COLO668 (cell line): ENCODE data around the gene ZDHHC14.

Source experiments
- DNase-seq: peaks from one replicate; lab custom pipeline; 2025; ENCODE audit not compliant: unreplicated experiment; lab: John Stamatoyannopoulos, UW

The ZDHHC14 gene

DNA sequence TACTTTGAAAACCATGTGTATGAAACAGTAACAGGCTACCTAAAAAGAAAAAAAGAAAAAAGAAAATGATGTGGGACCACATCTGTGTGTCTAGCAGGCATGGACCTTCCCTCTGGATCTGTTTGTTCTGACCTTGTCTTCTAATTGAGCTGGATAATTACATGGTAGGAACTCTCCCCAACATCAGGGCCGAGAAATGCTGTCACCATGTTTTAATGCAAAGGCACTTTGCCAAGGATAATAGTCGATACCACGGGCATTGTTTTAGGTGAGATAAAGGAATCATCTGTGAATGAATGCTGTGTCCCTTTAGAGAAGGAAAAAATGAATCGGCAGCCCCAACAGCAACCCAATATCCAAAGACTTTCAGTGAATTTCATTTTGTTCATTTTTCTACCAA, 149.1 kb downstream of the ZDHHC14 start:
- no peak for DNase-seq

DNA sequence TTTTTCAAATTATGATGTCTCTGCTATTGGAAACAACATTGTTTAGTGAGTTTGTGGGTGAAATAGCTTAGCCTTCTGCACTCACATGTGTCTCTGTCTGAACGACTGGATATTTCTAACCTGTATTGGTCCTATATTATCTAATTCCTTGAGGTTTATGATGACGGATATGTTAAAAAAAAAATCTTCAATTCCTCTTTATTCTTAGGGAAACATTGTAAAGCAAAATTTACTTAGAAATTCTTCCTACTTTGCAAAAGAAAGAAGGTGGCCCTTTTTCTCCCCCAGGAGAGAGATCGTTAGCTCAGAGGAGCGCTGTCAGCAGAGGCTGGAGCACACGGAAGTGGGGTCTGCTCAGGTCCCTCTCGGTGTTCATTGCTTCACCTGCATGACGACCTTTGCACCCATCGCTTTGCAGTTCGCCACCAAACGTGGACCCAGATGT, 149.8 kb downstream of the ZDHHC14 start:
- no peak for DNase-seq

DNA sequence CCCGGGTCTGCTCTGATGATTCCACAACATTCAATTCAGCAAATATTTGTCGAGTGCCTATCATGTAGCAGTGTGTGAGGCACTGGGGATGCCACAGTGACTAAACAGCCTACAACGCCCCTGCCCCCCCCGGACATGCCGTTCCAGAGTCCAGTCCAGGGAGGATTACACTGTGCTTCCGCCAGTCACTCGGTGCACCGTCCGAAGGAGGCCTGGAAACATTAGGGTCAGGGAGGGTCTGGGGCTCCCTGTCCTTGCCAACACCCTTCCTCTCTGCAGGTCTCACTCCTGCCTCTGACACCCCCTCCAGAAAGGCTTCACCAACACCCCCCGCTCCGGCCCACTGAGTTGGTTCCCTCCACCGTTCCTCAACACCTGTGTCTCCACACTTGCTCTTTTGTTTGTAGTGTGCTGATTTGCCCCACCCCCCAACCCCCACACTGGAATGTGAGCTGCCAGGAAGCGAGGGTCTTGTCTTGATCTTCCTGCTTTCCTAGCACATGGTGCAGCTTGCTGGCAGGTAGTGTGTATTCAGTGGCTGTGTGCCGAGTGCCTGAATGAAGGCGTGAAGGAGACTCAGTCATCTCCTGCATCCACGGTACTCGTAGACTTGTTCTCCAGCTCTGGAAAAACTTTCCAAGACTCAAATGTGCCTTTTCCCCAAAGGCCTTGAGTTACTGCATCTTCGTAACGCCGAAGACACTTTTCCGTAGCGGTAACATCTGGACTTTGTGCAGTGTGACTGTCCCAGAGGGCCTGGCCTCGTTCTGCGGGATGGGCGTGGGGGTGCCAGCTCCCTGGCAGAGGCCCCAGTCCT, 150.4 kb downstream of the ZDHHC14 start:
- peak; percentile 79 for DNase-seq

DNA sequence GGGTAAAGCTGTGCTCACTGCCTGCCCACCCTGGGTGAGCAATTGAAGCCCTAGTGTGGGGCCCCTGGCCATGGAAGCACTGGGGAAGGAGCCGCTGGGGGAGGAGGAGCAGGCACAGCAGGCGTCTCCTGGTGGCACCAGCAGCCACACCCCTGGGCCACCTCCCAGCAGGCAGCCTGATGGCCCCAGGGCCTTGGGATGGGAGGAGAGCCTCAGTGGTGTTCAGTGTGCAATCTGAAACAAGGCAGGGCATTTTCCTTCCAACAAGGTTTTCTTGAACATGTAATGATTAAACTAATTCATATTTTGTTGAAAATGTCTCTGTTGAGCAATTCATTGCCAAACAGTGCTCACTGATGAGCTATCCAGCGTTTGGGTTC, 151.0 kb downstream of the ZDHHC14 start:
- no peak for DNase-seq

DNA sequence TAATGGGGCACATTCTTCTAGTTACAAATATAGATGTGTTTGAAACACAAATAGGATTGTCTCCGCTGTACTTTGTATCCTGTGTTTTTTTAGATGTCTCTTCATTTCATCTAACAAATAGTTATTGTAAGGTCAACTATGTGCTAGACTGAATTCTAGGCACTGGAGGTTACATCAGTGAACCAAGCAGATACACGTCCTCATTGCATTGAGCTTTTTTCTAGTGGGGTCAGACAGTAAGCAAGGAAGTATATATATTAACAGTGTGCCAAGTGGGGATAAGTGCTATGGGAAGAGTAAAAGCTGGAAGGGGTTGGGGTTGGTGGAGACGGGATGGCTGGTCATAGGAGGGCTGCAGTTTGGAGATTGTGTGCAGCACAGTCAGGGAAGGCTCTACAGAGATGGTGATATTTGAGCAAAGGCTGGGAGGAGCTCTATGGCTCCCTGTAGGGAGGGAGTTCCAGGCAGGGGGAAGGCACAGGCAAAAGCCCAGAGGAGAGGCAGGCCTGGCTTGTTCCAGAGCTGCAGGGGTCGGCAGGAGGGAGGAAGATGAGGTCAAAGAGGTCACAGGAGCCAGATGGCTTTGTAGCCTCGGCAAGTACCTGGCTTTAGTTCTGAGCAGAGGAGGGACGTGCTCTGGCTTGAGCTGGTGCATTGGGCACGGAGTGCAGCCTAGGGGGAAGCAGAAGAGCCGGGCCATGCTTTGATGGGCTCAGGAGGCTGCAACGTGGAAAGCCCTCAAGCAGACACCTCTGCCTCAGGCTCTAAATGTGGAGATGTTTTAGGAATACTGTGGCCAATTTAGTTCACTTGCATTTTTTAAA, 152.3 kb downstream of the ZDHHC14 start:
- DNase-seq: no peak

DNA sequence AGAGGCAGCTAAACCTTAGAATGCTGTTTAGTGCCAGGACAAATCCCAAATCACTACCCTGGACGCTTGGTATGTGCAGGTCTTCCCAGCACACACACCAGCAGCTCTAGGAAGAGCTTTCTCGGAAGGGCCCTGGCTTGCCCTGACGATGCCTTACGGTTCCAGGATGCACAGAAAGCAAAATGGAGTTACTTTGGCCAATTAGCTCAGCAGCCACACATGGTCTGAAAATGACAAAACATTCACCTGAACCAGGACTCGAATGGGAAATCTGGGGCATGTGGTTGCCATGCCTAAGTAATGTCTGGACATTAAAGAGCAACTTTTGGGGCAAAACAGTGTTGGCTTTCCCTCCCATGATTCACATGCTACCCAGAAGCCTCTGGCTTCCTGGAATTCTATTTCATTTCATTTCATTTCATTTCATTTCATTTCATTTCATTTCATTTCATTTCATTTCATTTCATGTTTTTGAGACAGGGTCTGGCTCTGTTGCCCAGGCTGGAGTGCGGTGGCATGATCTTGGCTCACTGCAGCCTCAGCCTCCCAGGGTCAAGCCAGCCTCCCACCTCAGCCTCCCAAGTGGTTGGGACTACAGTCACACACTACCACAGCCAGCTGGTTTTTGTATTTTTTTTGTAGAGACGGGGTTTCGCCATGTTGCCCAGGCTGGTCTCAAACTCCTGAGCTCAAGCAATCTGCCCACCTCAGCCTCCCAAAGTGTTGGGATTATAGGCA, 153.3 kb downstream of the ZDHHC14 start:
- DNase-seq: no peak

DNA sequence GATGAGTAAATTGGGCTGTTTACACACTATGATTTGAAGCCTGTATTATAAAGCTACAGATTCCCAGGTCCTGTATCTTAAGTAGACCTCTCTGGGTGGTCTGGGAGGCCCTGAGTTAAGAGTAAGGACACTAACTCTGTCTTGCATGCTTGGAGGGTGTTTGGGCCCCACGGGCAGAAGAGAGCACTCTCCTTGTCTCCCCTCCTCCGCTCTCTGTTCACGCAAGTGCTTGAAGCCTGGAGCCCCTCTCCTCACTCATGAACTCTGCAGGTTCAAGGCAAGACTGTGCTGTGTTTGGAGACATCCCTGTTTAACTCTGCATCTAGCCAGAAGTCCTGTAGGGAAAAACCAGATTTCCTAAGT, 154.0 kb downstream of the ZDHHC14 start:
- DNase-seq: no peak

DNA sequence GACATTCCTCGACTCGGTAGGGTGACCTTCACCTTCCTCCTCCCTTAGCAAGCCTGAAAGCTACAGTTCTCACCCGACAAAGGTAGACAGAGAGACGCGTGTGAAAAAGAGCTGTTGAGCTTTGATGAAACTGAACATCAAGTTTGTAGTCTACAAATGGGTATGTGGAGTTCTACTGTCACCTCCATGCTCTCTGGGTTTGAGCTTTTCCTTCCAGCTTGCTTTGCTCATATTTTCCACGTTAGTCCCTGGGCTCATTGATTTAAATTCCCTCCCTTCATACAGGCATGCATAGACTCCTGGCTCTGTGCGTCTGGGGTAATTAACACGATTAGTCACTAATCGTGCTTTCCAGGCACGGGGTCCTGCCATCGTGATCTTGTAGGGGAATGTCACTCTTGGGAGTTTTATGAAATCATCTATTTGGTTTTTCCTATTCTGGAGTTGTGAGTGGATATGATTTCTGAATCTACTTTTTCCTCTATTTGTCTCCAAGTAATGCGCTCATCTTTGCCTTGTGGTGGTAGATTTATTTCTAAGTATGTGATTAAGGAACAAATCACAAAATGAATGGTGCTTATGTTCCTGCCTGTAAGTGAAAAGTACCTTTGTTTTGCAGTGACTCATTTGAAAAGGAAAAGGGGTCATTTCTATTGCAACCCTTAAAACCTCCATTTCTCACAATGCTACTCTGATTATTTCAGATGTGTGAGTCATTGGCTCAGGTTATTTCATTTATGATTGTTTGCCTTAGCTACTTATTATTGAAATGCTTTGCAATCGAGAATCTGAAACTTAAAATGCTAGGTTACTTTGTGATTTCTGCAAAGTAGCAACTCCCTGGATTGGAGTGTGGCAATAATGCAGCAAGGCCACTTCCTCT, 154.6 kb downstream of the ZDHHC14 start:
- no peak for DNase-seq

DNA sequence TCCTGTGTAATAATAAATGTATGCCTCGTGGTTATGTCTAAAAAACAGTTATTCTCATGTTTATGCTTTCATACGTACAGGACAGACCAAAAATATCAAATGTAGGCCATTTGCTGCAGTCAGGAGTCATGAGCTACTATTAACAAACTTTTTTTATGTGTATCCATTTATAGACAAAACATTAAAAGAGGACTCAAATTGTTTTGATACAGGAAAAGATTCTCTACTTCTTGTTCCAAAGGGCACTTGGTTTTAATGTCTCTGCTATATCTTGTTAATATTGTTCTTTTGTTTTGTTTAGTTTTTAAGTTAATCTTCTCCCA, 155.2 kb downstream of the ZDHHC14 start:
- no peak for DNase-seq

DNA sequence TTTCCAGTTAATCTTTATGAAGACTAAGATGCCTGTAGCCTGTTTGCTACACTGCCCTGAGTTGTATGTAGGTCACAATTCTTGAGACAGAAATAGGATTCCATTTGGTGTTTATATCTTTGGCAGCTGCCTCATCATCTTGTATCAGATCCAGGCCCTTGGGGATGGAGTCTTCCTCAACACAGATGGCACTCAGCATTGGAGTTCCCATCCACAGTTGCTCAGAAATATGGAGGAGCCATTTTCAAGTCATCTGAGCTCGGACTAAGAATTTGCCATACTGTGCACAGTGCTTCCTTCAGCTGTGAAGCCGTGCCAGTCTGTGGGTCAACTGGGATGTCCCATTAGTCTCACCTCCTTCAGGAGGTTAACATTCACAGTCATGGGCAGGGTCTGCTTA, 156.6 kb downstream of the ZDHHC14 start:
- no peak for DNase-seq

DNA sequence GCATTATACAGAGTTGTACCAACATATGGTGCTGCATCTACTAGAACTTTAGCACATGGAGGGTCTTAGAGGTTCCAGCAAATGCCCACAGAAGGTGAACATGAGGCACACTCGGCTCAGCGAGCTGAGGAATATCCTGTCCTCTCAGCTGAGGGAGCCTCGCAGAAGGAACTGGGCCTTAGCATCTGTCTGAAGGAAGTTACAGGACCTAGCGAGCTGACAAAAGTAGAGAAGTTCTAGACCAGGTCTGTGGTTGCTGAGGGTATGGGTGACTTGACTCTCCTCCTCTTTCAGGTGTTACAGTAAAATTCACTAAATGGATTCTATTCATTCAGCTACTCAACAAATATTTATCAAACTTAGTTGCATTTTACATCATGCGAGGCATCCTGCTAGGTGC, 157.2 kb downstream of the ZDHHC14 start:
- DNase-seq: no peak

DNA sequence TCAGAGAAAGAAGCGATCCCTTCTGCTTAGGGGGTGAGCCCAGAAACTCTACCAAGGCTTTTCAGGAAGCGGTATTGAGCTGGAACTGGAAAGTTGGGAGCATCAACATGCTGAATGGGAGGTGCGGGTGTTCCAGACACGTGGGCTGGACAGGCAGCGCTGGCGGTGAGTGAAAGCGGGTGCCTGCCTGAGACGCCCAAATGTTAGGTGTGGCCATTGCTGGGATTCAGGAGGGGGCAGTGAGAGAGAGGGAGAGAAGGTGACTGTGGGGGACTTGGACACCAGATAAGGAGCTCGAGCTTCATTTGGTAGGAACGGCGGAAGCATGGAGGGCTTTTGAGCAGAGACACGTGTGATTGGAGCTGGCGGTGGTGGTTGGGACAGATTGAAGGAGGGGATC, 157.7 kb downstream of the ZDHHC14 start:
- no peak for DNase-seq

DNA sequence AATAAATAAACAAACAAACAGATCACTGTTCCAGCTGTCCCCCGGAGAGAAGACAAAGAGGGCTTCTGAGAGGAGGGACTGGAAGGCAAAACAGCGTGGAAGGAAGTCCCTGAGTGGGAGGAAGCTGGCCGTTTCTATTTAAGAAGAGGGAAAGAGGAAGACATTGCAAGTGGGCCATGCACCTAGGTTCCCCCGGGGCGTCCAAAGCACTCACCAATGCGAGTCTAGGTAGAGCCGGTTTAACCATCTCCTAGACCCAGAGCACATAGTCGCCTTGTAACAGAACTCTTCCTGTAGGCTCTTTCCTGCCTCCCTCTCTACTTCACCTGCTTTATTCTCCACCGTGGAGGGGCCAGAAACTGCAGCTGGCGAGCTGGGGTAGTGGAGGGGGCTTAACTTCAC, 158.4 kb downstream of the ZDHHC14 start:
- no peak for DNase-seq

DNA sequence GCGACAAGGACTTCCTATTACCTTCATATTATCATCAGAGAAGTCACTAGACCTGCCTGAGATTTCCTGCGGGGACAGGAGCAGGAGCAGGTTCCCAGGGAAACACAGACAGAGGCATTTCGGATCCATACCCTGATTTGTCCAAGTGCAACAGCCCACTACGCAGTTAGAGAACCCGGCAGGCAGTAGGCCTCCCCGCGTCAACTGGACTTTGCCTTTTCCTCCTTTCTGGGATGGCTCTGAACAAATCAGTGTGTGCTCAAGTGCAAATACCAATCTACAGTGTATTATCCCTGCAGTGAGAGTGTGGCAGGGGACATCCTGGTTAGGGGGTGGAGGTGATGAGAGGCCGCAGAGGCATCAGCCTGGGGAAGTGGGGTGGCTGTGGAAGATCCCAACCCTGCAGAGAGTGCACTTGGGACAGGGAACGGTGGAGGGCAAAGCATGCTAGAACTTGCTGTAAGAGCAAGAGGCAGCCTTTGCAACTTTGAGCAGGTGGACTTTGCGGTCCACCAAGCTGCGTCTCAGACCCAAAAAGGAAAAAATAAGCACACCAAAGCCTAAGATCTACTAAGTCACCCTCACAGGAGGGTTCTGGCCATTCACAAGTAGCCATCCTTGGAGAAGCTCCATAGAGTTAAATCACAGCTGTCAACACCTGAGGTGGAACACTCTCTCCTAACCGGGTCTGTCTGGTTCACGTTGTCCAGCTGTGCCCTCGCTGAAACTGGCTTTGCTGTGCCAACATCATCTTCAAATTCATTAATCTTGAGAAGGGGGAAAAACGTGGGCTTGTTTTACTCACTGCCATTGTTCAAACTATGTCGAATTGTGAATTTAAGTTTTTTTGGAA, 159.1 kb downstream of the ZDHHC14 start:
- DNase-seq: no peak

DNA sequence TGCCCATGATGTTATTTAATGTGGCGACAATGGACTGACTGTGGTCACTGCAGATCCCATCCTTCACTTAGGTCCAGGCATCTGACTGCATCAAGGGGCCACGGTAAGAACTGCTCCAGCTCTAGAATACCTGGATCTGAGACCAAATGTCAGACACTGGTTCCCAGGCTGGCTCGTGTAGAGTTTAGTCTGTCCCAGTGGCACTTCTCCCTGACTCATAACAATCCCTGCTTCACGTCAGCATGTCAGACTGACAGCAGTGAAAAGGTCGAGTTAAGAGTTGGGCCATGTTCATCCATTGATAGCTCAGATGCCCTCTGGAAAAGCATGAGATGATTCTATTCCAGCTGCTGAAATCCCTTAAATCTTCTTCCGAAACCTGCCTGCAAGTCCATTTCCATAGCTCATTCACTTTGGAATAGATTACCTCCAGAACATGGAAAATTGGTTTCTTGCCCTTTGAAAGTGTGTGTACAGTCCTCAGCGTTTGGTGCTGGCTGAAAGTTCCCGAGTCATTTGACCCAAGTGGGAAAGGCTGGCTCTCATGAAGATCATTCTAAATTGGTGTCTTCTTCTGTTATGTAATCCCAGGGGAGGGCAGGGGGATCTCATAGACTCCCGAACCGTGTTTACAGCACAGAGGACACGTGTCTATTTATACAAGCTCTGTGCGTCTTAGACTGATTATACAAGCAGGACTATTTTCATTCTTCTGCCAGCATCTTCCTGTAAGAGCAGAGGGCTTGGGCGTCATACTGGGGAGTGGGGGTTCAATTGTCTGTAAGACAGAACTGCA, 160.8 kb downstream of the ZDHHC14 start:
- no peak for DNase-seq

DNA sequence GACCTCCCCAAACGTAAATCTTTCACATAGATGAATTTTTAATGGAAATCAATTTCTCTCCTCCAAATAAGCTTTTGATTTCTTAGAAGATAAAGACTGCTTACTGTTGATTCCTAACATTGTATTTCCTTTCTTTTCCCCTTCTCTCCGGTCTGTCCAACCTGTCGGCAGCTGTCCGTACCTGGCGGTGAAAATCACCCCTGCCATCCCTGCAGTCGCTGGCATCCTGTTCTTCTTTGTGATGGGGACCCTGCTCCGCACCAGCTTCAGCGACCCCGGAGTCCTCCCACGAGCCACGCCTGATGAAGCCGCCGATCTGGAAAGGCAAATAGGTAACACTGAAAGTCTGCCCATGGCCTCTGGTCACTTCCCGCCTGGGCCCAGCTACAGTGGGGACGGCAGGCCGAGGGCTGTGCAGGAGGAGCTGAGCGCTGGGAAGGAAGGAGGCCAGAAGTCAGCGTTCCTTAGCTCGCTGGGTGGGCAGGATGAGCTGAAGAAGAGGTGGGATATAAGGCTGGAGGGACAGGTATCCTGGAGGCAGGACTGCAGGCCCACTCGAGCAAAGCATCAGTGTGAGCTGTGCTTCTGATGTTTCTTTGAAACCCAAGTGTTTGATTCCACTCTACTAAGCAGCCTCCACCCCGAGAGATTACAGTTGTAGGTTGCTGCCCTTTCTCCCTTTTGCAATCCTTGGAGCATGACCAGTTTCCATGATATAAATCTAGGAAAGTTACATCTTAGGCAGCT, 161.6 kb downstream of the ZDHHC14 start:
- no peak for DNase-seq

DNA sequence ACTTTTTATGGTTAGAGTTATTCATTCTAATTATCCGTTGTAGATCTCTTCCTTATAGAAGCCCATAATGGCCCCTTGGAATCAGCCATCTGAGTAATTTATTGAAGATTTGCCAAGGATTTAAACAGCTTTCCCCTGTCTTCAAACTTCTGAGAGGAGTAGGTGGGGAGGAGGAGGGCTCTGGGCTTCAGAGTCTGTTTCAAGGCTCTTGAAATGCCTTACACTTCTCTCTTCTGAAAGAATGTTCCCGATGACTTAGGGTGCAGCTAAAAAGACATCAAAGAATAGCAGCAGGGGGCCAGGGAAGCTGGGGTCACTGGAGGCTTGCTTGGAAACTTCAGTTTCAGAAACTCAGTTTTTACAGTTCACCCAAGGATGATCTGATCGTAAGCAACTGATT, 165.3 kb downstream of the ZDHHC14 start:
- DNase-seq: no peak

DNA sequence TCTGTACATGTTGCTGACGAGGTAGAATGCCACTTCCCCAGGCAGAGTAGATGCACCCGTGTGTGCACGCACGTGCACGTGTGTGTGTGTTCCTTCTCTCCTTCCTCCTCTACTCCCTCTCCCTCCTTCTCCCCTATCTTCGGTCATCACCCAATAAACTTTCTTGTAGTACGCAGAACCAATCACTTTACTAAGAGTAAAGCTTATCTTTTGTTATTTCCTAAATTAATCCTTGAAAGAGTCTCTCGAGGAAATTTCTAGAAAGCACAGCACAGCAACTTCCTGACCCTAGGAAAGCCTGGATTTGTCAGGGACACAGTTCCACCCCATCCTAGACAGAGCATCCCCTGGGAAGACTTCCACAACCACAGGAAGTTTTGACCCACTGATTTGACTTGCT, 166.1 kb downstream of the ZDHHC14 start:
- DNase-seq: no peak
